ENCODE measurements around the gene ZAP70.

The ZAP70 gene

DNA sequence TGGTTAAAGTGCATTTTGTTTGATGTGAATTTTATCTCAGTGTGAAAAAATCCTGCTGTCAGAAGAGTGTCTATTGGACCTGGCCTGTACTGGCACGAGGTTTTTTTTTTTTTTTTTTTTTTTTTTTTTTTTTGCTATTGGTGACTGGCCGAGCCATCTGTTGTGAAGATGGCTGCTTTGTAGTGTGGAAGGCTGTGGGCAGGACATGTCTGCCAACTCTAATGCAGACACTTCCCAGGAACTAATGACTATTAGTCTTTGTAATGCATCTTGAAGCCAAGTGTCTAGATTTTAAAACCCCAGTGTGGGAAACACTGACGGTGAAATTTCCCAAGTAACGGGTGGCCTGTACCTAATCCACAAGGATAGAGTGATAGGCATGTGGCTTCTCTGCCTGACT, 34.3 kb downstream of the ZAP70 start:
- Histone ChIP-seq H3K36me3 (peaks cover 37% of the 10 kb centered on the region), H3K9me3 (no peaks in the 10 kb centered on the region), H3K27ac (no peak overlapping the region), H3K4me1 (ENCODE audit: control insufficient read depth in 1 of 2, insufficient read depth in 1 of 2, low read depth in 1 of 2, low read length in 1 of 2) (peaks cover 0 to 5% of the 10 kb centered on the region in 2 experiments), H3K27me3 (no peaks in the 10 kb centered on the region), H3K4me3 (ENCODE audit: low read depth in 1 of 2, low read length in 1 of 2) (no peak overlapping the region)
- TF ChIP-seq, protein P1, sequence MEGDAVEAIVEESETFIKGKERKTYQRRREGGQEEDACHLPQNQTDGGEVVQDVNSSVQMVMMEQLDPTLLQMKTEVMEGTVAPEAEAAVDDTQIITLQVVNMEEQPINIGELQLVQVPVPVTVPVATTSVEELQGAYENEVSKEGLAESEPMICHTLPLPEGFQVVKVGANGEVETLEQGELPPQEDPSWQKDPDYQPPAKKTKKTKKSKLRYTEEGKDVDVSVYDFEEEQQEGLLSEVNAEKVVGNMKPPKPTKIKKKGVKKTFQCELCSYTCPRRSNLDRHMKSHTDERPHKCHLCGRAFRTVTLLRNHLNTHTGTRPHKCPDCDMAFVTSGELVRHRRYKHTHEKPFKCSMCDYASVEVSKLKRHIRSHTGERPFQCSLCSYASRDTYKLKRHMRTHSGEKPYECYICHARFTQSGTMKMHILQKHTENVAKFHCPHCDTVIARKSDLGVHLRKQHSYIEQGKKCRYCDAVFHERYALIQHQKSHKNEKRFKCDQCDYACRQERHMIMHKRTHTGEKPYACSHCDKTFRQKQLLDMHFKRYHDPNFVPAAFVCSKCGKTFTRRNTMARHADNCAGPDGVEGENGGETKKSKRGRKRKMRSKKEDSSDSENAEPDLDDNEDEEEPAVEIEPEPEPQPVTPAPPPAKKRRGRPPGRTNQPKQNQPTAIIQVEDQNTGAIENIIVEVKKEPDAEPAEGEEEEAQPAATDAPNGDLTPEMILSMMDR (IDR thresholded peaks at IDR 0.05) = no peak

DNA sequence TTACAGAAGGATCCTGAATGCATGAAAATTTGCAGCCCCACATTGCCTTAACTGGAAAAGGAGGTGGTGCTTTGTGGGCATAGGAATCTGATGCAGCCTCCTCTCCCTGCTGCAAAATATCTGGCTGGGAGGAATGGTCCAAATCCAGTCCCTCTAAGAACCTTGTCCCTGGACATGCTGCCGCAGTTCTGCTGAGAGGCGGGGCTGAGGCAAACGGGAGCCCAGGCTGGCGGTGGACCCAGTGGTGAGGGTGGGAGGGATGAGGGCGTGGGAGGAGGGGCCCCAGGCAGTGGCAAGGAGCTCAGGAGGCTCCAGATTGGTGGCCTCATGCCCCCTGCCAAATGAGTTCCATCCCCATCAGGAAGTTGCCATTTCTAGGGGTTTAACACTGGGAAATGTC, 36.2 kb downstream of the ZAP70 start:
- TF ChIP-seq, protein P1 (IDR thresholded peaks at IDR 0.05) = no peak
- Histone ChIP-seq H3K9me3 (no peaks in the 10 kb centered on the region), H3K36me3 (peaks cover 38% of the 10 kb centered on the region), H3K4me3 (ENCODE audit: low read depth in 1 of 2, low read length in 1 of 2) (no peak overlapping the region), H3K4me1 (ENCODE audit: control insufficient read depth in 1 of 2, insufficient read depth in 1 of 2, low read depth in 1 of 2, low read length in 1 of 2) (peaks cover 0 to 5% of the 10 kb centered on the region in 2 experiments), H3K27ac (no peak overlapping the region), H3K27me3 (no peaks in the 10 kb centered on the region)

DNA sequence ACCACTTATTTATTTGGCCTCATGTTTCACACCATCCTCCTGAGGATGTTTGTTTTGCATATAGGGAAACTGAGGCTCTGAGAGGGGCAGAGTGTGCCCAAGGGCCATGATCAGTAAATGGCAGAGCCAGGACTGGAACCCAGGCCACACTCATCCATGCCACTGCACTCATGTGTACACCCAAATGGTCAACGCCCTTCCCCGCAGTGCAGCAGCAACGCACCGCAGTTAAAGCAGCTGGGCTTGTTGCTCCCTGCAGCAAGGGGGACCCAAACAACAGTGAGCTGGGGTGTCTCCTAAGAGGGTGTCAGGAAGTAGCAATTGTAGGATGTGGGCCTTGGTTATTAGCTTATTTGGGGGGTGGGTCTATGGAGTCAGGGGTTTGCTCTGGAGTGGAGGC, 36.6 kb downstream of the ZAP70 start:
- H3K27me3 ChIP-seq = no peaks in the 10 kb centered on the region
- H3K36me3 ChIP-seq = peaks cover 42% of the 10 kb centered on the region
- peaks cover 0 to 5% of the 10 kb centered on the region in 2 experiments for H3K4me1 ChIP-seq (ENCODE audit: control insufficient read depth in 1 of 2, insufficient read depth in 1 of 2, low read depth in 1 of 2, low read length in 1 of 2)
- H3K9me3 ChIP-seq = no peaks in the 10 kb centered on the region
- H3K27ac ChIP-seq = no peak overlapping the region
- TF ChIP-seq, protein P1 (IDR thresholded peaks at IDR 0.05) = no peak
- no peak overlapping the region for H3K4me3 ChIP-seq (ENCODE audit: low read depth in 1 of 2, low read length in 1 of 2)

DNA sequence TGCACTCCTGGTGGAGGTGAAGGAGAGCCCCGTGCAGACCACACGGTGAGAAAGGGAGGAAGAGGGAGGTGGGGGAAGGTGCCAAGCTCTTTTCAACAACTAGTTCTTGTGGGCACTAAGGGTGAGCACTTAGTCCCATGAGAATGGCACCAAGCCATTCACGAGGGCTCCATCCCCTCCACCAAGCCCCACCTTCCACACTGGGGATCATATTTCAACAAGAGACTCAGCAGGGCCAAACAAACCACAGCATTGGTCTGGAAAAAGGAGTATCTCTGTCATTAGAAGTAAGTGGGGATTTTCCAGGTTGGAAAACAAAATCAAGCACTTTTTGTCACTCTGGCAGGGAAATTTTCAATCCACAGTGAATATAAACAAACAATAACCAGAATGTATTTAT, 38.4 kb downstream of the ZAP70 start:
- Histone ChIP-seq H3K27ac (no peak overlapping the region), H3K4me3 (ENCODE audit: low read depth in 1 of 2, low read length in 1 of 2) (no peak overlapping the region), H3K4me1 (ENCODE audit: control insufficient read depth in 1 of 2, insufficient read depth in 1 of 2, low read depth in 1 of 2, low read length in 1 of 2) (peaks cover 0 to 5% of the 10 kb centered on the region in 2 experiments), H3K9me3 (peaks cover under 1% of the 10 kb centered on the region), H3K27me3 (no peaks in the 10 kb centered on the region), H3K36me3 (peaks cover 60% of the 10 kb centered on the region)
- TF ChIP-seq, protein P1 (IDR thresholded peaks at IDR 0.05) = no peak

DNA sequence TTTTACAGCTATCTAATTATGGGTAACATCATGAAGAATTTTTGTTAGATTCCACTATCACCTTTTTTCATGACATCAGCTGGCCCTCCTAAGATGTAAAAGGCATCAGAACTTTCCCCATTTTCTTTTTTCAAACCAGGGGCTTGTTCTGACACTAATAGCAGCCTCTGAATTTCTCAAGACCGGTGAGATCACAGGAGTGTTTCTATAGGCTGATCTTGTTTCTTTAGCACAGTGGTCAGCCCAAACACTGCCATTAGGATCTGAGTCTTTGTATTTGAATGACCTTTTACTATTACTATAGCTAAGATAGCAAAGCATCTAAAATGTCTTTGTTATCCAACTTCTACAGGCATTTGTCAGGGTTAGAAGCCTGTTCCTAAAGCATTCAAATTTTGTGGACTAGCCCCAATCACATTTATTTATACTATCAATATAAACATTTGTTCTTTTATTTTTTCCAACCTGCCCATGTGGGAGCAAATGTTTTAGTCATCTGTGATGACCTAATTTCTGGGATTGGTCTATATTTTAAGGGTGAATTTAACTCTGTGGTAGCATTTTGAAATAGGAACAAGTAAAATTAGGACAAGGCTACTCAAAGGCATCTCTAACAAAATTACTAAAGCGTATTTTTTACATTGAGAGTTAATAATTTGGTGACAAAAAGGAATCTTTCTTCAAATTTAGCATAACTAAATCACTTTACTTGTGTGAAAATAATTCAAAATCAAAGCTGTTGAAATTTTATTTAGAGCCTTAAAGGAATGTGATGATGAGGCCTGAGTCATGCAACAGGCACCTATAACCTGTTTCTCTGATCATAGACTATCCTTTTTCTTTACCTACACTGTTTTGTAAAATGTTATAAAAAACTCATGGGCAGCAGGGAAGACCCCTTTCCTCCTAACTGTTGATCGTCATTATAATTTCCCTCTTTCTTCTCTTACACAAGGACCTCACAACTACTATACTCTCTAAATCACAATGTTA, 39.3 kb downstream of the ZAP70 start:
- Histone ChIP-seq H3K4me1 (ENCODE audit: control insufficient read depth in 1 of 2, insufficient read depth in 1 of 2, low read depth in 1 of 2, low read length in 1 of 2) (peaks cover 0 to 5% of the 10 kb centered on the region in 2 experiments), H3K9me3 (peaks cover 4% of the 10 kb centered on the region), H3K27ac (no peak overlapping the region), H3K27me3 (no peaks in the 10 kb centered on the region), H3K4me3 (ENCODE audit: low read depth in 1 of 2, low read length in 1 of 2) (no peak overlapping the region), H3K36me3 (peaks cover 69% of the 10 kb centered on the region)
- TF ChIP-seq, protein P1 (IDR thresholded peaks at IDR 0.05) = no peak
